GM18907 (cell line): ENCODE measurements around the gene PRDX2.
"Not testable (repeated sequence)": the region's sequence is repeated elsewhere in the genome, so short reads cannot be mapped to it uniquely, and the experiment has no call there.

Experiments
- ATAC-seq: cut with Tn5 transposase; IDR thresholded peaks from one replicate; pipeline ENCODE4 v1.9.1; 2021; ENCODE audit warnings: mild to moderate bottlenecking, moderate library complexity; ENCODE audit not compliant: unreplicated experiment

Gene PRDX2

DNA sequence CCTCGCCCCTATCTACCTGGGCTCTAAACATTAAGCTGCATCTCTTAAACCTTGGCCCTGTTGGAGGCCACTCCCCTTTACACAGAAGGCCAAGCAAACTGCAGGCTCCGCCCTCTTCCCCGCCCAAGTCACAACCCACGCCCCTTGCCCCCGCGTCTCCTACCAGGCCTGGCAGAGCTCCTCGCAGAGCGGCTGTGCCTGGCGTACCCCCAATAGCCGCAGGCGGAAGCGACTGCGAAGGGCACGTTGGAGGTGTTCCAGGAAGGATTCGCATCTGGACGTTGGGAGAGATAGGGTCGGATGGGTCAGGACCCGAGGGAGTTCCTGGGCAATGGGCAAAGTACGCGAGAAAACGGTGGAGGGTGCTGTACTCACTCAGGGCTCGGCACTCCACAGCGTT lies 26.9 kb upstream of the PRDX2 start:
- no peak for ATAC-seq

DNA sequence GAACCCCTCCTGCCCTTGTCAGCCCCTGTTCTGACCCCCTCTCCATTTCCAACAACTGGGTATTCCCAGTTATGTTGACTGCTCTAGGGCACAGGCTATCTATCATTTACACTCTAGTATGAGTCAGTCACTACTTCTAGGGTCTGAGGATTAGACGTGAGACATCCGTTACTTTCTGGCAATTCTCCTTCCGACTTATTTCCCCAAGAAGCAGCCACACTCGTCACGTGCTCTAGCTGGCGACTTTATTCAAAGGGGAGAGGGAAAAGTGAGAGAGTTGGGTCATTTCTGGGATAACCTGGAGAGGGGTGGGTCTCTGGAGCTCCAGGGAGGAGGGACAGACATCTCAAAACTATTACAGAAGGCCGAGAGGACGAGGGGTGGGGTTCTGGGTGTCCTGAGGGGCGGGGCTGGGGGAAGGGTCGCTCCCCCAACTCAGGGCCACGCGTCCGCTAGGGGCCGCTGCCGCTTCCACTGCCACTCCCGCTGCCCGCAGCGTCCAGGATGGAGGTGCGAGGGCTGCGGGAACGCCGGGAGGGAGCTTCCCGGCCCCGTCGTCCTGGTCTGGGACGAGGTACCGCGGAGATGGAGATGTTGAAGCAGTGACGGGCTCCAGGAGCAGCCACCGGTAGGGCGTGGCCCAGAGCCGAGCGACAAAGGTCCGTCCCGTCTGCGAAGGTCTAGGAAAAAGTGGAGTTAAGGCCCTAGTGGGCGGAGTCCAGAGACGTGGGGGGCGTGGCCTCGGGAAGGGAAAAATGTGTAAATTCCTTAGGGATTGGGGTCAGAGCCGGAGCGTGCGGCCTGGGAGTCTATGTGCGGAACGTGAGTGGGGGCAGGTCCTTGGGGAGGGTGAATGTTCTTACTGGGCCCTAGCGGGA lies 23.9 kb upstream of the PRDX2 start:
- ATAC-seq, result no peak

DNA sequence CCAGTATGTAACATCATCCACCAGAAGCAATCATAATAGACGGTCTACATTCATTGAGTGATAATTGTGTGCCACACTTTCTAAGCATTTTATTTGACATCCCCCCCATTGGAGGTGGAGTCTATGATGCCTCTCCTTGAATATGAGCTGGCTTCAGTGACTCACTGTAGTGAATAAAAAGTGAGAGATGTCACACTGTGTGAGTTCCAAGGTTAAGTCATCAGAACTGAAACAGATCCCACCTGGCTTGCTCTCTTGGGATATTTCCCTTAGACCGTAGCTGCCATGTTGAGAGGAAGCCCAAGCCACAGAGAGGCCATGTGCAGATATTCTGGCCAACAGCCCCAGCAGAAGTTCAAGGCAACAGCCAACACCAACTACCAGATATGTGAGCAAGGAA lies 20.2 kb upstream of the PRDX2 start:
- ATAC-seq, result no peak

DNA sequence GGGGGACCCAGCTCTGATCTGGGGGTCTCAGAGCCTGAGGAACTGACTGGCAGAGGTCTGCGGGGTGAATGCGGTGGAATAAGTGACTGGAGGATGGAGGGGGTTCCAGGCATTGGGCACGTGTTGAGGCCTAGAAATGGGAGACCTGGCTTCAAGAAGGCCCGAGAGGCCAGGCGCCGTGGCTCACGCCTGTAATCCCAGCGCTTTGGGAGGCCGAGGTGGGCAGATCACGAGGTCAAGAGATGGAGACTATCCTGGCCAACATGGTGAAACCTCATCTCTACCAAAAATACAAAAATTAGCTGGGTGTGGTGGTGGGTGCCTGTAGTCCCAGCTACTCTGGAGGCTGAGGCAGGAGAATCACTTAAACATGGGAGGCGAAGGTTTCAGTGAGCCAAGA lies 16.2 kb upstream of the PRDX2 start:
- ATAC-seq, result not testable (repeated sequence)

DNA sequence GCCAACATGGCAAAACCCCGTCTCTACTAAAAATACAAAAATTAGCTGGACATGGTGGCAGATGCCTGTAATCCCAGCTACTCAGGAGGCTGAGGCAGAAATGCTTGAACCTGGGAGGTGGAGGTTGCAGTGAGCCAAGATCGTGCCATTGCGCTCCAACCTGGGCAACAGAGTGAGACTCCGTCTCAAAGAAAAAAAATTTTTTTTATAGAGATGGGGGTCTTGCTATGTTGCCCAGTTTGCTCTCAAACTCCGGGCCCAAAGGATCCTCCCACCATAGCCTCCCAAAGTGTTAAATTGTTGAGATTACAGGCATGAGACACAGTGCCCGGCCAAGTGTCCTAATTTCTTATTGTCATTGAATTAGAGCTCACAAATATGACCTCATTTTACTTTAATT lies 15.6 kb upstream of the PRDX2 start:
- ATAC-seq, result not testable (repeated sequence)

DNA sequence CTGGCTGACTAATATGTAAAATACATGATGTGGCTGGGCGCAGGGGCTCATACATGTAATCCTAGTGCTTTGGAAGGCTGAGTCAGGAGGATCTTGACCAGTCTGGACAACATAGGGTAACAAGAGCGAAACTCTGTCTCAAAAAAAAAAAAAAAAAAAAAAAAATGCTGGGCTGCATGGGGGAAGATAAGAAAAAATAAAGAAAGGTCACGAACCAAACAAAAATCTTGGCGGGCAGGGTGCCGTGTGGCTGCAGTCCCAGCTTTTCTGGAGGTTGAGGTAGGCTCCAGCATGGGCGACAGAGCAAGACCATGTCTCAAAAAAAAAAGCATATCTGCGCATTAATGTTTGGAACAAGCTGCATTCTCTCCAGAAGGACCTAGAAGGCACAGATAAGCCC lies 13.5 kb upstream of the PRDX2 start:
- ATAC-seq, result no peak

DNA sequence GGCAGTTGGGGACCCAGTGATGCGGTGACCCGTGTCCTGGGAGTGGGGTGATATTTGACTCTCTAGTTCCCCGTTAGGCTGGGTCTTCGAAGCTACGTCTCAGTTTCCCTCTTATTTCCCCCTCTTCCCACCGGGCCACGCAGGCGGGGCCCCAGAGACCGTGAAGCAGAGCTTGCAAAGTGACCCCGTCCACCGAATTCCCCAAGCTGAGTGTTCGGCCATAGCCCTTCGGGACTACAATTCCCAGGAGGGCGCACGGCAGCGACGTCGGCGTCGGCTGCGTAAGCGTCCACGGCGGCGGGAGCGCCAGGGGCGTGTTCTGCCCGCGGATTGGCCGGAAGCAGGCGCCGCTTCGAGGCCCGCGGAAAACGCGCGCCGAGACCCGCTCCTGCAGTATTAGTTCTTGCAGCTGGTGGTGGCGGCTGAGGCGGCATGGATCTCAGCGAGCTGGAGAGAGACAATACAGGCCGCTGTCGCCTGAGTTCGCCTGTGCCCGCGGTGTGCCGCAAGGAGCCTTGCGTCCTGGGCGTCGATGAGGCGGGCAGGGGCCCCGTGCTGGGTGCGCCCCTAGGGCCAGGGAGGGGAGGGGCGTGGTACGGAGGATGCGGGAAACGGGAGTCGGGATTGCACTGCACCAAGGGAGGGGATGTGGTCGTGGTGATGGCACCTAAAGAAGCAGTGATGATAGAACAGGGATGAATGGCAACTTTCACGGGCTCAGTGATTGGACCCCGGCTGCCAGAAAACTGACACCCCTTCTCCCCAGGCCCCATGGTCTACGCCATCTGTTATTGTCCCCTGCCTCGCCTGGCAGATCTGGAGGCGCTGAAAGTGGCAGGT lies 4.9 kb upstream of the PRDX2 start, which contains the start of gene RNASEH2A:
Gene RNASEH2A, plus strand, starts transcription at position 343 of the 840 bp plus-strand sequence. Its CDS starts 90 bp downstream, at position 433.
- peak; percentile 81 for ATAC-seq

DNA sequence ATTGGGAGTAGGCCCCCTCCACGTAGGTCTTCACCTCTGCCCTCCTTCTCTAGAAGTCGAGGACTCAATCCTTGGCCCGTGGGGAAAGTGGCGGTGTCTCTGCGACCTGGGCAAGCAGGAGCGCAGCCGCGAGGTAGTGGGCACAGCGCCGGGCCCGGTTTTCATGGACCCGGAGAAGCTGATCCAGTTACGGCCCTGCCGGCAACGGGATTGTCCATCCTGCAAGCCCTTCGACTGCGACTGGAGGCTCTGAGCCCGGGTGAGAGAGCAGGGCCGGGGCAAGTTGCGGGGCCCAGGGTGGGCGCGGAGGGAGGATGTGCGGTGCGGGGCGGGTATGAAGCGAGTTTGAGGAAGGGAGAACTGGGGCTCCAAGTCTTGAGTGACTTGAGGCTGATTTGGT lies 2.5 kb upstream of the PRDX2 start:
- ATAC-seq, result no peak

DNA sequence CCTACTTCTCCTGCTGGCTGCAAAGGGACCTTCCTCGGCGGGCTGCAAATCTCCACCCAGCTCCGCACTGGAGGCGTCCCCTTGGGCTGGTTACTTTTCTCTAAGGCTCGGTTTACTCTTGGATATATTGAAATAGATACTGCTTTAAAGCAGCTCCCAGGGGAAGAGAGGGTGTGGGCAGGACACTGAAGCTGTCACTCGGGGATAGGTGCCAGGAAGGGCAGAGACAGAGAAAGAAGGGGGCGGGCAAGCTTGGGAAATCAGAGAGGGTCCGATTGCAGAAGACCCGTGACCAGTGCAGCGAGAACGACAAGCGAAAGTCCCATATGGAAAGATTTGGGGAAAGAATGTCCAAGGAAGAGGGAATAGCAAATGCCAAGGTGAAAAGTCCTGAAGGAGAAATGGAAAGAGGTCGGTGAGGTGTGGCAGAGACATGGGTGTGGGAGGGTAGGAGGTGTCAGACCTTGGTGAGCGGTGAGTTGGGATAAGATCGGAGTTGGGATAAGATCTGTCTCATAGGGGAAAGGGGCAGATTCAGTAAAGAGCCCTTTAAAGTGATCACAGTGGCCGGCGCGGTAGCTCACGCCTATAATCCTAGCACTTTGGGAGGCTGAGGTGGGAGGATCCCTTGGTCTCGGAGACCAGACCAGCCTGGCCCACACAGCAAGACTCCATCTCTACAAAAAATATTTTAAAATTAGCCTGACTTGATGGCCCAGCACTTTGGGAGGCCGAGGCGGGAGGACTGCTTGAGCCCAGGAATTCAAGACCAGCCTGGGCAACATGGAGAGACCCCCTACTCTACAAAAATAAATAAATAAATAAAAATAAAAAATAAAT lies 887 bp upstream of the PRDX2 start:
- ATAC-seq, result no peak

DNA sequence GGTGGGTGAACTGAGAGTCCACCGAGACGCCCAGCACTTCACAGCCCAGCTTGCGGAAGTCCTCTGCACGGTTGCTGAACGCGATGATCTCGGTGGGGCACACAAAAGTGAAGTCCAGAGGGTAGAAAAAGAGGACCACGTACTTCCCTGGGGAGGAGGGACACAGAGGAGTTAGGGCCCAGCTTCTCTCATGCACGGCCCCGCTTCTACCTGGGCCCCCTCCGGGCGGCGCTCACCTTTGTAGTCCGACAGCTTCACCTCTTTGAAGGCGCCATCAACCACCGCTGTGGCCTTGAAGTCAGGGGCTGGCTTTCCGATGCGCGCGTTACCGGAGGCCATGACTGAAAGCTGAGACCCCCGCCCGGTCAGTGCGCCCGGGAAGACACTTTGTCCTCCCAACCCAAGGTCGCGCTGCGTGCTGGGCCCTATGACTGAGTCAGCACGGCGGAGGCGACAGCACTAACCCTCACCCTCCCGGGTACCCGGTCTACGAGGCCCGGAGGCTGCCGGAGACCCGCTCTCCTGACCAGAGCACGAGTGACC lies 606 bp downstream of the PRDX2 start:
- ATAC-seq, result no peak

DNA sequence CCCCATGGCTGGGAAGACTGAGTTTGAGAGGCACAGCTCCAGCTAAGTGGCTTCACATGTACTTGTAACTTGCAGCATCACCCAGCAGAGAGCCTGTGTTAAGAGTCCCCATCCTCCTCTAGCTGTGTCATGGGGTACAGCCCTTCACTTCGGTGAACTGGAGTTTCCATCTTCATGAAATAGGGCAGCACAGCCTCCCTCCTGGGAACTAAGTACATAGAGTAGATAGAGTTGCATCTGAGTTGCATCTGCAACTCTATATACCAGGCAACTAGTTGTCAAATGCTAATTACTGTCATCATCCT lies 1.2 kb downstream of the PRDX2 start:
- no peak for ATAC-seq

DNA sequence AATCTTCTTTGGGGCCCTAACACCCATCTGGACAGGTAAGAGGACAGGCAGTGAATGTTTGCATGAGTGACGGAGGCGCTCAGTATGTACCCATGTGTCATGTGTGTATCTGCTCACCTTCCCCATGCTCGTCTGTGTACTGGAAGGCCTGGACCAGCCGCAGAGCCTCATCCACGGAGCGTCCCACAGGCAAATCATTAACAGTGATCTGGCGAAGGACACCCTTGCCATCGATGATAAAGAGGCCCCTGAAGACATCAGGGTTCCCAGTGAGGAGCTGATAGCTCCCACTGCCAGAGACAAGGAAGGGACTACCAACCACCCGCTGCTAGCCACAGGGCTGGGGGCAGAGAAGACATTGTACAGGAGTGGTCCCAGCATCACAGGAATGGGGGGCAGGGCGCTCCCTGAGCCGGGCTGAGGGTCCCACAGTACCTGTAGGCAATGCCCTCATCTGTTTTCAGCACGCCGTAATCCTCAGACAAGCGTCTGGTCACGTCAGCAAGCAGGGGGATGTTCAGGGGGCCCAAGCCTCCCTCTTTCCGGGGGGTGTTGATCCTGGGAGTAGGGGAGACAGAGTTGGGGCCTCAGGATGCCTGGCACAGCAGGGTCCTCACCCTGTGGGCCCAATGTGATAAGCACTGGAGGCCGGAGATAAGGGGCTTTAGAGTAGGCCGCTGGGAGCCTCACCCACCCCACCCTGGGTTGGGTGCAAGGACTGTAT lies 1.7 kb downstream of the PRDX2 start:
- no peak for ATAC-seq

DNA sequence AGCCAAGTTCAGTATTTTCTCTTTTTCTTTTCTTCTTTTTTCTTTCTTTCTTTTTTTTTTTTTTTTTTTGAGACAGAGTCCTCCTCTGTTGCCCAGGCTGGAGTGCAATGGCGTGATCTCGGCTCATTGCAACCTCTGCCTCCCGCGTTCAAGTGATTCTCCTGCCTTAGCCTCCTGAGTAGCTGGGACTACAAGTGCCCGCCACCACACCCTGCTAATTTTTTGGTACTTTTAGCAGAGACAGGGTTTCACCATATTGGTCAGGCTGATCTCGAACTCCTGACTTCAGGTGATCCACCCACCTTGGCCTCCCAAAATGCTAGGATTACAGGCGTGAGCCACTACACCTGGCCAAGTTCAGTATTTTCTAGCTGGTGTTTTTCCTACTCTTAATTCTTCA lies 4.0 kb downstream of the PRDX2 start:
- not testable (repeated sequence) for ATAC-seq

DNA sequence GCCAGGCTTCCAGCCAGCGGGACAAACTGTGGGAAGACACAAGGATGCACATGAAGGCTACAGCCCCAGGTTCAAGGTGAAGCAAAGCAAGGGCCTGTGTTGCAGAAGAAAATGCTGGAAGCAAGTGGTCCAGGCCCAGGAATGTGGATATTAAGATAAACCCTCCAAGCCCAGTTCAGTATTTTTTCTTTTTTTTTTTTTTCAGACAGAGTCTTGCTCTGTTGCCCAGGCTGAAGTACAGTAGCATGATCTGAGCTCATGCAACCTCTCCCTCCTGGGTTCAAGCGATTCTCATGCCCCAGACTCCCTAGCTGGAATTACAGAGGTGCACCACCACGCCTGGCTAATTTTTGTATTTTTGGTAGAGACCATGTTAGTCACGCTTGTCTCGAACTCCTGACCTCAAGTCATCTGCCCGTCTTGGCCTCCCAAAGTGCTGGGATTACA lies 4.4 kb downstream of the PRDX2 start:
- no peak for ATAC-seq

DNA sequence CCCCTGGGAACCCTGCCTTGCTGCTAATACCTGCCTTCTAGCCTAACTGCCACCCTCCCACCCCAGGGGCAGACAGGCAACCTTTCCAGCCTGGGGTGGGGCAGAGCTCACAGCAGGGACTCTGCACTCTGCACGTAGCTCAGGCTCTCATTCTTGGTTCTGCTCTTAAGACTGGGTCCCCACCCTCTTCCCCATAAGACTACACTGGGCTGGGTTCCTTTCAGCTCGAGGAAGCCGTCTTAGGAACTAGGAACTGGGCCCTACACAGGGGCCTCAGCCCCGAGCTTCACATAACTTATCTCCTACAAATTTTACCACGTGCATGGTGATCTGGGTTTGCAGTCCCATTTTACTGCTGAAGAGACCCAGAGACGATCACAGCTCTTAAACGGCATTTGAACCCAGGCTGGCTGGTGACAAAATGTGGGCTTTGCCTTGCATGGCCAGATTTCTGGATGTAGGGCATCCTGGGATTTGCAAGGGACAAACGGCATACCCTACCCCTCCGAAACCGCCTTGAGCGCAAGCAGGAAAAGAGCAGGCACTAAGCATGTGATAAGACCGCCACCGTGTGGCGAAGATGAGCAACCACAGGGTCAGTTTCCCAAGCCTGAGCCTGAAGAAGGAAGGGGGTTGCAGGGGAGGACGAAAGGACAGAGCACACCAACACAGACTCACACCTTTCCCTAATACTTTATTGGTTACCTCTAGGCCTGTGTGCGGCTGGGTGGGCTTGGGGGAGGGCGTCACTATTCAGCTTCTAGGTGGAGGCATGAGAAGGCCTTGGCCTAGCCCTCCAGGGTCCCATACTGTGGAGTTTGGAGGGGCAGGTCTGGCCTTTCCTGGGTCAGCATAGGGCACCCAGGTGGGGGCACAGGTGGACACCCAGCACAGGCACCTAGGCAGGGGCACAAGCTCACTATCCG lies 5.2 kb downstream of the PRDX2 start:
- no peak for ATAC-seq

DNA sequence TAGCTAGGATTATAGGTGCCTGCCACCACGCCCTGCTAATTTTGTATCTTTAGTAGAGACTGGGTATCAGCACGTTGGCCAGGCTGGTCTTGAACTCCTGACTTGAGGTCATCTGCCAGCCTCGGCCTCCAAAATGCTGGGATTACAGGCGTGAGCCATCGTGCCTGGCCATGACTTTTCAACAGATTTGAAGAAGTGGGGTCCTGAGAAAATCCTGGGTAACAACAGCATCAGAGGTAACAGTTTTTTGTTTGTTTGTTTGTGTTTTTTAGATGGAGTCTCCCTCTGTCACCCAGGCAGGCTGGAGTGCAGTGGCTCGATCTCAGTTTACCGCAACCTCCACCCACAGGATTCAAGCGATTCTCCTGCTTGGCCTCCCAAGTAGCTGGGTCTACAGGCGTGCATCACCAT lies 6.6 kb downstream of the PRDX2 start:
- ATAC-seq, result no peak

DNA sequence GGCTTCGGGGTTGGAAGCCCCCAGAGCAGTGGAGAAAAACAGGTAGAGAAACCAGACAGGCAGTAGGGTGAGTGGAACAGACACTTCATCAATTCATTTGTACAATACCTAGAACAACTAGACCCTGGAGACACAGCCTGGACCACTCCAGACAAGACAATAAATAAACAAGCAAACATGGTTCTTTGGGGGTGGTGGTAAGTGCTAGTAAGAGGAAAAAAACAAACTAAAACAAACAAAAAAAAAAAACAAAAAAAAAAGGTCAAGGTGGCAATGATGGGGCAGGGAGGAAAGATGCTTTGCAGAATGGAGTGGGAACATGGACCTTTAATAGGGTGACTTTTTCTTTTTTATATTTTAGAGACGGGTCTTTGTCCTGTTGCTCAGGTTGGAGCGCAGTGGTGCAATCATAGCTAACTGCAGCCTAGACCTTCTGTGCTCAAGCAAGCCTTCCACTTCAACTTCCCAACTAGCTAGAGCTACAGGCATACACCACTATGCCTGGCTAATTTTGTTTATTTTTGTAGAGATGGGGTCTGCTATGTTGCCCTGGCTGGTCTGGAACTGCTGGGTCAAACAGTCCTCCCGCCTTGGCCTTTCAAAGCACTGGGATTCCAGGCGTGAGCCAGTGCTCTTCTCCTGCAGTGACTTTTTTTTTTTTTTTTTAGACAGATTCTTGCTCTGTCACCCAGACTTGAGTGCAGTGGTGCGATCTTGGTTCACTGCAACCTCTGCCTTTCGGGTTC lies 7.2 kb downstream of the PRDX2 start:
- ATAC-seq, result no peak
